ENCODE data around the gene RNLS.

The RNLS gene

GRCh38 chr10:88534072-88534665 is 48.9 kb downstream of the RNLS start:
- no peak for TF ChIP-seq CTCF (IDR thresholded peaks at IDR 0.05; ENCODE audit: low read depth, low read length, missing control alignments)
- H3K4me3 ChIP-seq (ENCODE audit: low read depth, low read length), result no peak overlapping the region
- no peak for DNase-seq (ENCODE audit: low read depth)

- no peak for DNase-seq (ENCODE audit: low read depth)
- no peak overlapping the region for H3K4me3 ChIP-seq (ENCODE audit: low read depth, low read length)
- TF ChIP-seq CTCF (IDR thresholded peaks at IDR 0.05; ENCODE audit: low read depth, low read length, missing control alignments), result no peak
Observed at GRCh38 chr10:88531392-88532052, 51.6 kb downstream of the RNLS start.

GRCh38 chr10:88530629-88531391 is 52.3 kb downstream of the RNLS start:
- no peak for DNase-seq (ENCODE audit: low read depth)
- no peak for TF ChIP-seq CTCF (IDR thresholded peaks at IDR 0.05; ENCODE audit: low read depth, low read length, missing control alignments)
- H3K4me3 ChIP-seq (ENCODE audit: low read depth, low read length), result no peak overlapping the region

GRCh38 chr10:88530093-88530492 is 53.0 kb downstream of the RNLS start:
- TF ChIP-seq CTCF (IDR thresholded peaks at IDR 0.05; ENCODE audit: low read depth, low read length, missing control alignments), result no peak
- no peak for DNase-seq (ENCODE audit: low read depth)
- no peak overlapping the region for H3K4me3 ChIP-seq (ENCODE audit: low read depth, low read length)

GRCh38 chr10:88528806-88529570 is 54.1 kb downstream of the RNLS start:
- no peak for DNase-seq (ENCODE audit: low read depth)
- no peak overlapping the region for H3K4me3 ChIP-seq (ENCODE audit: low read depth, low read length)
- no peak for TF ChIP-seq CTCF (IDR thresholded peaks at IDR 0.05; ENCODE audit: low read depth, low read length, missing control alignments)

GRCh38 chr10:88528201-88528600 is 54.9 kb downstream of the RNLS start:
- H3K4me3 ChIP-seq (ENCODE audit: low read depth, low read length), result no peak overlapping the region
- no peak for DNase-seq (ENCODE audit: low read depth)
- TF ChIP-seq CTCF (IDR thresholded peaks at IDR 0.05; ENCODE audit: low read depth, low read length, missing control alignments), result no peak

Measured in GM12864 (cell line).